Measurements from ENCODE around the gene LY9.

GRCh38 chr1:160774886-160775719 is 20.9 kb upstream of the LY9 start:
- no peak for TF ChIP-seq CTCF (IDR thresholded peaks at IDR 0.05)
- no peak for TF ChIP-seq POLR2A (IDR thresholded peaks at IDR 0.05)
